ENCODE measurements around the gene MRPS23. TPM values are rescaled to one million over a fixed set of nuclear protein-coding genes. Genes with fewer than 3 reads are reported as not detected.
A peak's percentile ranks its signal among the peaks of the same experiment; 100 is the strongest.

MRPS23 gene
- total and polyA plus RNA-seq, 2 of the 4 experiments (the other 2 are of a cell fraction), result 23.5 to 37.3 TPM

- Histone ChIP-seq H4K91ac (ENCODE audit: insufficient read depth, low read depth, low read length) (no peak overlapping the region), H2AK5ac (ENCODE audit: low read depth, low read length) (no peak overlapping the region), H3K9me3 (ENCODE audit: control insufficient read depth, insufficient read depth, low read length) (no peaks in the 10 kb centered on the region), H3K27me3 (ENCODE audit: control insufficient read depth, insufficient read depth, low read length) (no peaks in the 10 kb centered on the region), H4K20me1 (ENCODE audit: insufficient read depth, low read length) (no peaks in the 10 kb centered on the region; the same call in 1 of the 2 replicates), H3K79me1 (ENCODE audit: low read depth in 1 of 2, low read length in 2 of 2) (no peaks in the 10 kb centered on the region), H3K9ac (ENCODE audit: low read depth, low read length) (no peak overlapping the region), H2AFZ (replicated peaks; ENCODE audit: low read length, poor library complexity) (no peak overlapping the region), H3K56ac (ENCODE audit: extremely low read depth, insufficient read depth, low read length) (no peak overlapping the region), H2BK15ac (ENCODE audit: low read depth, low read length) (no peak overlapping the region), H3K14ac (replicated peaks; ENCODE audit: low read depth, low read length) (no peak overlapping the region), H3K4me1 (ENCODE audit: control insufficient read depth, insufficient read depth, low read length) (0 out of 2 replicates have a peak, but pooled peaks cover 2% of the 10 kb centered on the region), H4K8ac (ENCODE audit: low read depth in 2 of 2, low read length in 2 of 2) (no peak overlapping the region), H2AK9ac (replicated peaks; ENCODE audit: low read depth, low read length, poor library complexity) (peak overlapping the region; percentile 7), H4K5ac (ENCODE audit: low read depth, low read length) (no peak overlapping the region), H2BK5ac (ENCODE audit: low read depth, low read length, poor library complexity, severe bottlenecking) (no peak overlapping the region), H3K18ac (ENCODE audit: low read depth, low read length) (no peak overlapping the region), H3K23ac (ENCODE audit: low read depth, low read length) (no peak overlapping the region), H3K4me3 (ENCODE audit: insufficient read depth, low read depth, low read length) (no peak overlapping the region), H2BK20ac (ENCODE audit: low read depth, low read length) (no peak overlapping the region), H3K36me3 (ENCODE audit: control insufficient read depth, insufficient read depth, low read length) (no peaks in the 10 kb centered on the region), H3K4ac (ENCODE audit: low read depth, low read length) (no peak overlapping the region), H3K4me2 (ENCODE audit: low read depth, low read length) (no peak overlapping the region), H3K9me1 (ENCODE audit: insufficient read depth, low read length) (no peaks in the 10 kb centered on the region), H3K27ac (ENCODE audit: insufficient read depth, low read length) (no peak overlapping the region), H2BK120ac (ENCODE audit: low read depth, low read length) (no peak overlapping the region)
- CTCF ChIA-PET, result no interaction called here
- ATAC-seq (ENCODE audit: low read depth) (no peak), DNase-seq (no peak)
- no TSS peak for BruUV-seq (replicated peaks)
- intact Hi-C loops (cut with micrococcal nuclease), result no loop called here
- in situ Hi-C loops (cut with MboI; ENCODE audit: low sequenced_read_pairs), result loop anchor here (5.0 kb wide), 1 partner anchor 704 kb away; no protein-coding TSS in a partner anchor
- TF ChIP-seq RAD21 (IDR thresholded peaks at IDR 0.05; ENCODE audit: low read length) (no peak), MAZ (IDR thresholded peaks at IDR 0.05; ENCODE audit: borderline replicate concordance, low read depth, low read length) (no peak), RCOR1 (IDR thresholded peaks at IDR 0.05; ENCODE audit: insufficient replicate concordance, low read length) (no peak), CHD1 (IDR thresholded peaks at IDR 0.05; ENCODE audit: low read depth, low read length) (no peak), CTCF (conservative IDR thresholded peaks at IDR 0.05; ENCODE audit: low read depth, low read length) (no peak)
- POLR2A ChIA-PET (ENCODE audit: unreplicated experiment), result no interaction called here
- dilution Hi-C loops (cut with HindIII; ENCODE audit: low sequenced_read_pairs, unreplicated experiment), result no loop called here
- 74% methylated on average over 4 of the region's 7 CpGs; no CpG with 5 or more reads in 1 of the 2 experiments for WGBS, 2 experiments (ENCODE audit: extremely low coverage in 2 of 2, insufficient read length in 1 of 2)
These were observed 19.0 kb downstream of the MRPS23 start for GRCh38 chr17:57830880-57831279.

Measured in IMR-90 (cell line).